GM13977 (cell line): ENCODE measurements around the gene SYS1.

Experiments used
- DNase-seq: peaks from one replicate; pipeline ENCODE4 v3.0.0; 2012; ENCODE audit warnings: low spot score
- in situ Hi-C: fragments of 300-500 bp; cut with MboI; formaldehyde crosslinking; loops from one replicate; pipeline ENCODE4 v1.12.0; 2022; ENCODE audit warnings: low sequenced_read_pairs, low pct_unique_long_range_greater_than_20kb, mixed read lengths, inconsistent platforms; ENCODE audit not compliant: unreplicated experiment
- TF ChIP-seq, protein P1 (sequence below): IDR thresholded peaks from 2 replicates; pipeline ENCODE4 v1.5.1; 2012; ENCODE audit warnings: mild to moderate bottlenecking, control low read depth; ENCODE audit not compliant: insufficient read depth; ENCODE audit errors: extremely low read depth, missing control alignments

Gene SYS1

GRCh38 chr20:45355209-45356084, 7.5 kb upstream of the SYS1 start:
- TF ChIP-seq, protein P1, sequence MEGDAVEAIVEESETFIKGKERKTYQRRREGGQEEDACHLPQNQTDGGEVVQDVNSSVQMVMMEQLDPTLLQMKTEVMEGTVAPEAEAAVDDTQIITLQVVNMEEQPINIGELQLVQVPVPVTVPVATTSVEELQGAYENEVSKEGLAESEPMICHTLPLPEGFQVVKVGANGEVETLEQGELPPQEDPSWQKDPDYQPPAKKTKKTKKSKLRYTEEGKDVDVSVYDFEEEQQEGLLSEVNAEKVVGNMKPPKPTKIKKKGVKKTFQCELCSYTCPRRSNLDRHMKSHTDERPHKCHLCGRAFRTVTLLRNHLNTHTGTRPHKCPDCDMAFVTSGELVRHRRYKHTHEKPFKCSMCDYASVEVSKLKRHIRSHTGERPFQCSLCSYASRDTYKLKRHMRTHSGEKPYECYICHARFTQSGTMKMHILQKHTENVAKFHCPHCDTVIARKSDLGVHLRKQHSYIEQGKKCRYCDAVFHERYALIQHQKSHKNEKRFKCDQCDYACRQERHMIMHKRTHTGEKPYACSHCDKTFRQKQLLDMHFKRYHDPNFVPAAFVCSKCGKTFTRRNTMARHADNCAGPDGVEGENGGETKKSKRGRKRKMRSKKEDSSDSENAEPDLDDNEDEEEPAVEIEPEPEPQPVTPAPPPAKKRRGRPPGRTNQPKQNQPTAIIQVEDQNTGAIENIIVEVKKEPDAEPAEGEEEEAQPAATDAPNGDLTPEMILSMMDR = no peak
- in situ Hi-C loops = loop anchor here (5.0 kb wide), 1 partner anchor 87 kb away; no protein-coding TSS in a partner anchor
- no peak for DNase-seq

DNA sequence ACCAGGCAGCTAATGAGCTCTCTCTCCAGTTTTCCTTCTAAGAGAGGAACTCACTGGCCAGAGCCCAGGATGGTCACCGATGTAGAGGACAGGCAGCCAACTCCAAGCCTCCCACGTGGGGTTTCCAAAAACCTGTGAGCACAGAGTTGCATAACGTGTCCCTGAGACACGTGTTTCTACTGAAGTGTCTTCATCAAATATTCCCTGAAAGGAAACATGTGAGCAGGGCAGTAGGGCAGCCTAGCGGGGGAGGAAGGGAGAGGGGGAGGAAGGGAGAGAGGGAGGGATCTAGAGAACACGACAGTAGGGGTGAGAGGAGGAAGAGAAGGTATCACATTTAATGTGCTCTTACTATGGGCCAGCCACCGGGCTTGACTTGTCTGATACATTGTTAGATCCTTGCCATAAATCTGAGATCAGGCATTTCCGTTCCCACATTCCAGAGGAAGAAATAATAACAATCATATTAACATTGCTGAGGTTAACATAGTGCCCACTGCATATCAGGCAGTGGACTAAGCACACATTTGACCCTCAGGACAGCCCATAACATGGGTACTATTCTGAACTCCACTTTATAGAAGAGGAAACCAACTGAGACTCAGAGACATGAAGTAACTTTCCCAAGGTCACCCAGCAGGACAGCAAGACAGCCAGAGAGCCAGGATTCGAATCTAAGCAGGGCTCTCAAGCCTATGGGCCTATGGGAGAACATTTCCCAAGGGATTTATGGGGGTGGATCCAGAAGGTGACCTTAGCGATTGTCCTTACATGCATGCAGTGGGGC, 4.5 kb upstream of the SYS1 start:
- DNase-seq = no peak
- TF ChIP-seq, protein P1 = no peak
- in situ Hi-C loops = loop anchor here (5.0 kb wide), 1 partner anchor 84 kb away; no protein-coding TSS in a partner anchor

DNA sequence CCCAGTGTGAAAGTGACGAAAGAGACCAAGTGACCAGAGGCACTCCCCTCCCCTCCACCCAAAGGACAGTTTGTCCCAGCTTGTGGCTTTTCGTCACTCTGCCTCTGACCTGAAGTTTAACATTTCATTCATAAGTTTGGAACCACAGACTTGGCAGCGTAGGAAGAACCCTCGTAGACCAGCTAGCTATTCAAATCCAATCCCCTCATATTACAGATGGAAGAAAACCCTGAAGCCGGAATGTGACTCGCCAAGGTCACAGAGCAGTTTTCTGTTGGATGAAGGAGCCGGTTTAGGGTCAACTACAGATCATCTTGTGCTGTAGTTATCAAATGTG, 3.9 kb upstream of the SYS1 start:
- TF ChIP-seq, protein P1 = no peak
- DNase-seq = no peak
- in situ Hi-C loops = loop anchor here (5.0 kb wide), 1 partner anchor 83 kb away; no protein-coding TSS in a partner anchor

GRCh38 chr20:45359406-45360148, 3.4 kb upstream of the SYS1 start:
- DNase-seq = no peak
- TF ChIP-seq, protein P1 = no peak
- in situ Hi-C loops = loop anchor here (5.0 kb wide), 1 partner anchor 83 kb away; no protein-coding TSS in a partner anchor

DNA sequence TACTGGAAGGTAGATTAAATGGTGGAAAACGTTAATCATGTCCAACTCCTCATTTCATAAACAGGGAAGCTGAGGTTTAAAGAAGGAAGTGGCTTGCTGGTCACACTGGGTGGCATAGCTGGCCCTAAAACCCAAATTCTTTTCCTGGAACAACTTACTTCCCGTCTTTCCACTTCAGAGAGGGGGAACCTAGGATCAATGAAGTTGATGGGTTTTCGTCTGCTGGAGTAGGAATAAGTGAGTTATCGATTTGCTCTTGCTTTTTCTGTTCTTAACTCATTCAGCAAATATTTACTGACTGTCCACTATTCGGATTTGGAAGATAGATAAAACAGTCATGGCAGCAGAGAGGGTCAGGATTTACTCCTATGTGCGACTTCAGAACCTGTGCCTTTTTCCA, 1.2 kb upstream of the SYS1 start:
- in situ Hi-C loops = no loop called here
- TF ChIP-seq, protein P1 = no peak
- DNase-seq = no peak
